Brain microvascular endothelial cell (primary cell): ENCODE measurements around the gene PCDH12.

Source experiments
- DNase-seq: peaks from one replicate; pipeline ENCODE4 v3.0.0-alpha.2; 2020
- H3K27ac ChIP-seq: fragments of 250-450 bp; sonication (Bioruptor Pico); 2 replicates; pipeline ENCODE4 v1.5.1; 2020; ENCODE audit warnings: mild to moderate bottlenecking, moderate library complexity
- H3K27me3 ChIP-seq: fragments of 250-450 bp; sonication (Bioruptor Pico); replicated peaks from 2 replicates; pipeline ENCODE4 v1.5.1; 2020; ENCODE audit warnings: mild to moderate bottlenecking
- H3K36me3 ChIP-seq: fragments of 250-450 bp; sonication (Bioruptor Pico); replicated peaks from 2 replicates; pipeline ENCODE4 v1.5.1; 2020; ENCODE audit warnings: mild to moderate bottlenecking
- H3K4me3 ChIP-seq: 2 replicates; pipeline ENCODE4 v1.5.1; 2011; ENCODE audit warnings: low read depth, mild to moderate bottlenecking, control low read depth, low read length, moderate library complexity
- CTCF ChIP-seq: IDR thresholded peaks from 2 replicates; pipeline ENCODE4 v1.5.1; 2011; ENCODE audit warnings: low read depth, mild to moderate bottlenecking, moderate library complexity, low read length, control low read depth, inconsistent platforms; ENCODE audit errors: missing control alignments
- in situ Hi-C: cut with HindIII; loops from 2 replicates; pipeline ENCODE4 v1.10.0; 2017; ENCODE audit warnings: low sequenced_read_pairs, low pct_ligation_motif_present

Gene PCDH12

GRCh38 chr5:141958546-141959172 is 657 bp upstream of the PCDH12 start:
- no peak overlapping the region for H3K4me3 ChIP-seq
- TF ChIP-seq CTCF, result no peak
- no peaks in the 10 kb centered on the region for H3K36me3 ChIP-seq
- no peaks in the 10 kb centered on the region for H3K27me3 ChIP-seq
- no peak for DNase-seq
- in situ Hi-C loops, result no loop called here
- H3K27ac ChIP-seq, result no peak overlapping the region

DNA sequence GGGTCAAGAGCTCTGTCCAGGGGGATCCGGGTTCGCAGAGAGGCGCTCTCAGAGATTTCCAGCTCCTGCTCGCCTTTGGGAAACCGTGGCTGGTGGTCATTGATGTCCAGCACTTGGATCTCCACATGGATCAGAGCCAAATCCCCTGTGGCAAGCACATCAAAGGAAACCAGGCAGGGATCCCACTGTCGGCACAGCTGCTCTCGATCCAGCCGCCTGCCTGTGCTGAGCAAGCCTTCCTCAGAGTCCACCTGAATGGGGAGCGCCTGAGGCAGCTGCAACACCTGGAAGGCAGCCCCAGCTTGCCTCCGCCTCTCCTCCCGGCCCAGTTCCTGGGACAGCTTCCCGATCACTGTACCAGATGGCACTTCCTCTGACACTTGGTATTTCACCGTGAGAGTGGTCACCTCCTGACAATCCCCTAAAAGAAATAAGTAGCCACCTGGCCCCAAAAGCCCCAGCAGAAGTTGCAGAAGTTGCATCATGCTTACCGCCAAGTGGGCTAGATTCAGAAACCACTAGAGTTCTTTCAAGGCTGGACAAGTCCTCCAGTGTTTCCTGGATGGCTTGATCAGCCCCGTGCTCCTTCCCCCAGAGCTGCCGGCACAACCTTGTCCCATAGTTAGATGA is 520 bp downstream of the PCDH12 start:
- in situ Hi-C loops, result no loop called here
- Histone ChIP-seq H3K36me3 (no peaks in the 10 kb centered on the region), H3K27ac (no peak overlapping the region)

GRCh38 chr5:141954194-141954593 is 3.8 kb downstream of the PCDH12 start:
- no peak for DNase-seq
- TF ChIP-seq CTCF, result no peak
- Histone ChIP-seq H3K27me3 (no peaks in the 10 kb centered on the region), H3K36me3 (no peaks in the 10 kb centered on the region), H3K4me3 (no peak overlapping the region), H3K27ac (no peak overlapping the region)
- in situ Hi-C loops, result no loop called here

More for the DNA sequence above, 520 bp downstream of the PCDH12 start:
- no peak for TF ChIP-seq CTCF
- Histone ChIP-seq H3K4me3 (no peak overlapping the region), H3K27me3 (no peaks in the 10 kb centered on the region)
- no peak for DNase-seq

- Histone ChIP-seq H3K27me3 (no peaks in the 10 kb centered on the region), H3K27ac (no peak overlapping the region), H3K4me3 (no peak overlapping the region), H3K36me3 (no peaks in the 10 kb centered on the region)
- no peak for TF ChIP-seq CTCF
- DNase-seq, result no peak
- in situ Hi-C loops, result no loop called here
Measured at GRCh38 chr5:141952020-141952419, 6.0 kb downstream of the PCDH12 start.

DNA sequence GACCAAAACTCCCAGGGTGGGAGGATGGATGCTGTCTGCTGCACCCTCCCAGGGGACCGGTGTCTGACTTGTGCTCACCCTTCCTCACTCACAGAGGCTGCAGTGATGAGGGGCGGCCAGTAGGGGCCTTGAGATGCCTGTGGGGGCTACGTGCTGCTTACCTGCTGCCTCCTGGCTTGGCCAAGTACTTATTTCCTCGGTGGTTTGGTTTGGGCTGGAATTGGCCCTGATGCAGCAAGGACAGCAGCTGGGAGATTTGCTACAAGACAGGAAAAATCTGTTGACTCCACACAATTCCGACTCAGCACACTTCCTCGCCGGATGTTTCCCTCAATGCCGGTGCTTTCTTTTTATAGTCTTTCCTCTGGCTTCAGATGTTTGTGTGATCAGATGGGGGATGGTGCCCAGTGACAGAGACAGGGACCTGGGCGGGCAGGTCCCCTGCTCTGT is 6.6 kb downstream of the PCDH12 start:
- in situ Hi-C loops, result no loop called here
- TF ChIP-seq CTCF, result peak; percentile 77
- H3K27me3 ChIP-seq, result no peaks in the 10 kb centered on the region
- no peak overlapping the region for H3K27ac ChIP-seq
- no peaks in the 10 kb centered on the region for H3K36me3 ChIP-seq
- no peak overlapping the region for H3K4me3 ChIP-seq
- no peak for DNase-seq
